Activated naive CD8-positive, alpha-beta T cell (primary cell): ENCODE results near the gene RIMS1.

Experiments used
- H3K27ac Mint-ChIP-seq: one replicate; pipeline ENCODE4 v1.8.0; 2021; ENCODE audit warnings: mixed read lengths
- H3K27me3 Mint-ChIP-seq: one replicate; pipeline ENCODE4 v1.8.0; 2021; ENCODE audit warnings: mixed read lengths
- H3K36me3 Mint-ChIP-seq: one replicate; pipeline ENCODE4 v1.8.0; 2021; ENCODE audit warnings: mixed read lengths
- H3K4me1 Mint-ChIP-seq: one replicate; pipeline ENCODE4 v1.8.0; 2021; ENCODE audit warnings: low read depth, mixed read lengths
- H3K4me3 Mint-ChIP-seq: one replicate; pipeline ENCODE4 v1.8.0; 2021; ENCODE audit warnings: mild to moderate bottlenecking, mixed read lengths
- H3K9me3 Mint-ChIP-seq: one replicate; pipeline ENCODE4 v1.8.0; 2021; ENCODE audit warnings: low read depth, mixed read lengths

RIMS1 gene

GRCh38 chr6:72216222-72217068, 330.1 kb downstream of the RIMS1 start:
- no peak overlapping the region for H3K4me3 Mint-ChIP-seq
- H3K27ac Mint-ChIP-seq = no peak overlapping the region
- peaks cover 1% of the 10 kb centered on the region for H3K27me3 Mint-ChIP-seq
- H3K36me3 Mint-ChIP-seq = no peaks in the 10 kb centered on the region
- H3K4me1 Mint-ChIP-seq = no peaks in the 10 kb centered on the region
- H3K9me3 Mint-ChIP-seq = no peaks in the 10 kb centered on the region

GRCh38 chr6:72217626-72218025, 331.3 kb downstream of the RIMS1 start:
- peaks cover 1% of the 10 kb centered on the region for H3K27me3 Mint-ChIP-seq
- no peak overlapping the region for H3K27ac Mint-ChIP-seq
- H3K4me3 Mint-ChIP-seq = no peak overlapping the region

GRCh38 chr6:72218125-72218524, 331.8 kb downstream of the RIMS1 start:
- peaks cover 1% of the 10 kb centered on the region for H3K27me3 Mint-ChIP-seq
- no peak overlapping the region for H3K27ac Mint-ChIP-seq
- no peaks in the 10 kb centered on the region for H3K36me3 Mint-ChIP-seq

More at GRCh38 chr6:72217626-72218025, 331.3 kb downstream of the RIMS1 start:
- no peaks in the 10 kb centered on the region for H3K36me3 Mint-ChIP-seq
- H3K4me1 Mint-ChIP-seq = no peaks in the 10 kb centered on the region
- H3K9me3 Mint-ChIP-seq = no peaks in the 10 kb centered on the region

GRCh38 chr6:72219536-72219935, 333.2 kb downstream of the RIMS1 start:
- H3K36me3 Mint-ChIP-seq = no peaks in the 10 kb centered on the region
- H3K9me3 Mint-ChIP-seq = no peaks in the 10 kb centered on the region
- no peaks in the 10 kb centered on the region for H3K4me1 Mint-ChIP-seq
- no peak overlapping the region for H3K4me3 Mint-ChIP-seq
- peaks cover 1% of the 10 kb centered on the region for H3K27me3 Mint-ChIP-seq
- no peak overlapping the region for H3K27ac Mint-ChIP-seq

More at GRCh38 chr6:72218125-72218524, 331.8 kb downstream of the RIMS1 start:
- H3K4me1 Mint-ChIP-seq = no peaks in the 10 kb centered on the region
- no peak overlapping the region for H3K4me3 Mint-ChIP-seq
- H3K9me3 Mint-ChIP-seq = no peaks in the 10 kb centered on the region

GRCh38 chr6:72238021-72238420, 351.7 kb downstream of the RIMS1 start:
- H3K27me3 Mint-ChIP-seq = no peaks in the 10 kb centered on the region
- no peak overlapping the region for H3K27ac Mint-ChIP-seq
- H3K36me3 Mint-ChIP-seq = no peaks in the 10 kb centered on the region
- H3K9me3 Mint-ChIP-seq = peaks cover under 1% of the 10 kb centered on the region
- H3K4me3 Mint-ChIP-seq = no peak overlapping the region
- no peaks in the 10 kb centered on the region for H3K4me1 Mint-ChIP-seq

- no peak overlapping the region for H3K27ac Mint-ChIP-seq
- no peaks in the 10 kb centered on the region for H3K9me3 Mint-ChIP-seq
- H3K36me3 Mint-ChIP-seq = no peaks in the 10 kb centered on the region
- H3K4me1 Mint-ChIP-seq = no peaks in the 10 kb centered on the region
- H3K4me3 Mint-ChIP-seq = no peak overlapping the region
- no peaks in the 10 kb centered on the region for H3K27me3 Mint-ChIP-seq
These were observed 352.6 kb downstream of the RIMS1 start for GRCh38 chr6:72238900-72239299.

GRCh38 chr6:72245565-72245964, 359.2 kb downstream of the RIMS1 start:
- Mint-ChIP-seq H3K4me3 (no peak overlapping the region), H3K36me3 (no peaks in the 10 kb centered on the region), H3K4me1 (no peaks in the 10 kb centered on the region), H3K27me3 (no peaks in the 10 kb centered on the region), H3K9me3 (no peaks in the 10 kb centered on the region), H3K27ac (no peak overlapping the region)

GRCh38 chr6:72246926-72247325, 360.6 kb downstream of the RIMS1 start:
- Mint-ChIP-seq H3K4me1 (no peaks in the 10 kb centered on the region), H3K9me3 (no peaks in the 10 kb centered on the region), H3K27ac (no peak overlapping the region), H3K4me3 (no peak overlapping the region), H3K36me3 (no peaks in the 10 kb centered on the region), H3K27me3 (no peaks in the 10 kb centered on the region)

- Mint-ChIP-seq H3K27me3 (no peaks in the 10 kb centered on the region), H3K36me3 (no peaks in the 10 kb centered on the region)
These were observed 362.3 kb downstream of the RIMS1 start for GRCh38 chr6:72248621-72249020.

GRCh38 chr6:72250664-72251063, 364.3 kb downstream of the RIMS1 start:
- H3K9me3 Mint-ChIP-seq = no peaks in the 10 kb centered on the region
- no peaks in the 10 kb centered on the region for H3K36me3 Mint-ChIP-seq
- no peaks in the 10 kb centered on the region for H3K4me1 Mint-ChIP-seq
- no peaks in the 10 kb centered on the region for H3K27me3 Mint-ChIP-seq
- H3K4me3 Mint-ChIP-seq = no peak overlapping the region
- H3K27ac Mint-ChIP-seq = no peak overlapping the region

More at GRCh38 chr6:72248621-72249020, 362.3 kb downstream of the RIMS1 start:
- Mint-ChIP-seq H3K4me3 (no peak overlapping the region), H3K27ac (no peak overlapping the region), H3K4me1 (no peaks in the 10 kb centered on the region), H3K9me3 (no peaks in the 10 kb centered on the region)

- H3K4me1 Mint-ChIP-seq = no peaks in the 10 kb centered on the region
- H3K9me3 Mint-ChIP-seq = no peaks in the 10 kb centered on the region
- H3K36me3 Mint-ChIP-seq = no peaks in the 10 kb centered on the region
- H3K27me3 Mint-ChIP-seq = no peaks in the 10 kb centered on the region
- no peak overlapping the region for H3K27ac Mint-ChIP-seq
- no peak overlapping the region for H3K4me3 Mint-ChIP-seq
These were observed 374.1 kb downstream of the RIMS1 start for GRCh38 chr6:72260489-72260888.

GRCh38 chr6:72261554-72261953, 375.2 kb downstream of the RIMS1 start:
- Mint-ChIP-seq H3K4me3 (no peak overlapping the region), H3K36me3 (no peaks in the 10 kb centered on the region), H3K9me3 (no peaks in the 10 kb centered on the region), H3K27ac (no peak overlapping the region), H3K4me1 (no peaks in the 10 kb centered on the region), H3K27me3 (no peaks in the 10 kb centered on the region)

- no peaks in the 10 kb centered on the region for H3K27me3 Mint-ChIP-seq
- no peak overlapping the region for H3K27ac Mint-ChIP-seq
- no peaks in the 10 kb centered on the region for H3K4me1 Mint-ChIP-seq
These were observed 375.9 kb downstream of the RIMS1 start for GRCh38 chr6:72262254-72262653.

GRCh38 chr6:72267470-72267869, 381.1 kb downstream of the RIMS1 start:
- Mint-ChIP-seq H3K4me3 (no peak overlapping the region), H3K27ac (no peak overlapping the region), H3K27me3 (peaks cover 2% of the 10 kb centered on the region), H3K9me3 (no peaks in the 10 kb centered on the region), H3K4me1 (no peaks in the 10 kb centered on the region), H3K36me3 (no peaks in the 10 kb centered on the region)

More at GRCh38 chr6:72262254-72262653, 375.9 kb downstream of the RIMS1 start:
- no peak overlapping the region for H3K4me3 Mint-ChIP-seq
- no peaks in the 10 kb centered on the region for H3K9me3 Mint-ChIP-seq
- H3K36me3 Mint-ChIP-seq = no peaks in the 10 kb centered on the region

GRCh38 chr6:72271531-72271930, 385.2 kb downstream of the RIMS1 start:
- H3K27me3 Mint-ChIP-seq = peaks cover 2% of the 10 kb centered on the region
- no peak overlapping the region for H3K27ac Mint-ChIP-seq
- H3K4me3 Mint-ChIP-seq = no peak overlapping the region
- H3K4me1 Mint-ChIP-seq = no peaks in the 10 kb centered on the region
- no peaks in the 10 kb centered on the region for H3K36me3 Mint-ChIP-seq
- no peaks in the 10 kb centered on the region for H3K9me3 Mint-ChIP-seq

- no peaks in the 10 kb centered on the region for H3K9me3 Mint-ChIP-seq
- H3K36me3 Mint-ChIP-seq = no peaks in the 10 kb centered on the region
- H3K27me3 Mint-ChIP-seq = peaks cover 2% of the 10 kb centered on the region
- H3K4me1 Mint-ChIP-seq = no peaks in the 10 kb centered on the region
- H3K27ac Mint-ChIP-seq = no peak overlapping the region
- no peak overlapping the region for H3K4me3 Mint-ChIP-seq
These were observed 386.6 kb downstream of the RIMS1 start for GRCh38 chr6:72272958-72273357.
